ENCODE measurements around the gene FCAR. TPM values are rescaled to one million over a fixed set of nuclear protein-coding genes. Genes with fewer than 3 reads are reported as not detected.
"Not testable (repeated sequence)": the region's sequence is repeated elsewhere in the genome, so short reads cannot be mapped to it uniquely, and the experiment has no call there.

Gene FCAR
- total RNA-seq, 1 donor from 2014 or later: 3.2 TPM

GRCh38 chr19:54851353-54851752 lies 22.7 kb upstream of the FCAR start:
- intact Hi-C loops (cut with DNase I): no loop called here
- Histone ChIP-seq H3K9me3 (no peaks in the 10 kb centered on the region), H3K27ac (no peak overlapping the region), H3K4me3 (no peak overlapping the region), H3K36me3 (no peaks in the 10 kb centered on the region), H3K27me3 (no peaks in the 10 kb centered on the region), H3K4me1 (no peaks in the 10 kb centered on the region)
- no peak for ATAC-seq
- DNase-seq: no peak
- TF ChIP-seq CTCF (IDR thresholded peaks at IDR 0.05): no peak

- H3K36me3 ChIP-seq; H3K4me3 ChIP-seq; H3K9me3 ChIP-seq; ATAC-seq; intact Hi-C loops (cut with DNase I); H3K4me1 ChIP-seq; H3K27me3 ChIP-seq; H3K27ac ChIP-seq; DNase-seq: not testable (repeated sequence)
These were observed 18.8 kb upstream of the FCAR start for GRCh38 chr19:54855241-54855640.

- ATAC-seq; DNase-seq; H3K27ac ChIP-seq; H3K9me3 ChIP-seq; H3K4me3 ChIP-seq; H3K36me3 ChIP-seq; H3K4me1 ChIP-seq; H3K27me3 ChIP-seq; intact Hi-C loops (cut with DNase I): not testable (repeated sequence)
These were observed 15.6 kb upstream of the FCAR start for GRCh38 chr19:54858476-54858875.

- H3K27me3 ChIP-seq; H3K36me3 ChIP-seq; H3K4me1 ChIP-seq; H3K4me3 ChIP-seq; ATAC-seq; H3K27ac ChIP-seq; H3K9me3 ChIP-seq; intact Hi-C loops (cut with DNase I); DNase-seq: not testable (repeated sequence)
These were observed 14.6 kb upstream of the FCAR start for GRCh38 chr19:54859421-54859820.

GRCh38 chr19:54863459-54863858 lies 10.6 kb upstream of the FCAR start:
- H3K27ac ChIP-seq; ATAC-seq; intact Hi-C loops (cut with DNase I); DNase-seq; H3K4me3 ChIP-seq; H3K4me1 ChIP-seq; H3K36me3 ChIP-seq; H3K9me3 ChIP-seq: not testable (repeated sequence)
- H3K27me3 ChIP-seq: peaks cover 11% of the 10 kb centered on the region

- no peak overlapping the region for H3K27ac ChIP-seq
- intact Hi-C loops (cut with DNase I): no loop called here
- DNase-seq: no peak
- peaks cover 10% of the 10 kb centered on the region for H3K27me3 ChIP-seq
- TF ChIP-seq CTCF (IDR thresholded peaks at IDR 0.05): no peak
- no peak overlapping the region for H3K4me3 ChIP-seq
- H3K9me3 ChIP-seq: no peaks in the 10 kb centered on the region
- ATAC-seq: no peak
- no peaks in the 10 kb centered on the region for H3K4me1 ChIP-seq
- no peaks in the 10 kb centered on the region for H3K36me3 ChIP-seq
These were observed 2.3 kb upstream of the FCAR start for GRCh38 chr19:54871696-54872095.

- Histone ChIP-seq H3K4me1 (no peaks in the 10 kb centered on the region), H3K9me3 (no peaks in the 10 kb centered on the region), H3K36me3 (no peaks in the 10 kb centered on the region), H3K27me3 (peaks cover 4% of the 10 kb centered on the region), H3K4me3 (no peak overlapping the region), H3K27ac (no peak overlapping the region)
- ATAC-seq (peak; percentile 82), DNase-seq (no peak)
- intact Hi-C loops (cut with DNase I): no loop called here
- no peak for TF ChIP-seq CTCF (IDR thresholded peaks at IDR 0.05)
These were observed 1.5 kb downstream of the FCAR start for GRCh38 chr19:54875506-54875905.

- no peak overlapping the region for H3K4me3 ChIP-seq
- intact Hi-C loops (cut with DNase I): no loop called here
- no peak for TF ChIP-seq CTCF (IDR thresholded peaks at IDR 0.05)
These were observed 3.4 kb downstream of the FCAR start for GRCh38 chr19:54877471-54877870.

More at GRCh38 chr19:54877471-54877870, 3.4 kb downstream of the FCAR start:
- Histone ChIP-seq H3K9me3 (no peaks in the 10 kb centered on the region), H3K4me1 (no peaks in the 10 kb centered on the region), H3K36me3 (no peaks in the 10 kb centered on the region), H3K27me3 (peaks cover 10% of the 10 kb centered on the region), H3K27ac (no peak overlapping the region)
- no peak for DNase-seq
- no peak for ATAC-seq

Data from upper lobe of right lung (tissue), 1 donor.